ENCODE measurements around the gene PTPRN2.

- TF ChIP-seq MXI1 (IDR thresholded peaks at IDR 0.05; ENCODE audit: borderline replicate concordance, low read depth, low read length) = no peak
- no peak for TF ChIP-seq EZH2 (conservative IDR thresholded peaks at IDR 0.05; ENCODE audit: low read depth, low read length)
Observed at GRCh38 chr7:157937406-157937805, 650.2 kb downstream of the PTPRN2 start.
